Endodermal cell (in vitro differentiated cells): ENCODE data around the gene PANK3. TPM values are rescaled to one million over a fixed set of nuclear protein-coding genes. Genes with fewer than 3 reads are reported as not detected.

Experiments used
- DNase-seq: peaks from one replicate; pipeline ENCODE4 v3.0.0-alpha.2; 2017
- H3K27ac ChIP-seq: 2 replicates; pipeline ENCODE4 v1.5.1; 2013; ENCODE audit warnings: mild to moderate bottlenecking, low read depth, low read length, moderate library complexity
- H3K27me3 ChIP-seq: 2 replicates; pipeline ENCODE4 v1.6.1; 2013; ENCODE audit warnings: mild to moderate bottlenecking, low read length, moderate library complexity; ENCODE audit not compliant: insufficient read depth, control insufficient read depth, poor library complexity, severe bottlenecking
- H3K36me3 ChIP-seq: 2 replicates; pipeline ENCODE4 v1.7.0; 2013; ENCODE audit warnings: mild to moderate bottlenecking, low read length, moderate library complexity; ENCODE audit not compliant: control insufficient read depth, insufficient read depth
- H3K4me1 ChIP-seq: one replicate; pipeline ENCODE4 v1.7.0; 2013; ENCODE audit warnings: low read length; ENCODE audit not compliant: control insufficient read depth, insufficient read depth
- H3K4me3 ChIP-seq: 2 replicates; pipeline ENCODE4 v1.5.1; 2013; ENCODE audit warnings: mild to moderate bottlenecking, low read length, moderate library complexity
- H3K9ac ChIP-seq: 2 replicates; pipeline ENCODE4 v1.6.1; 2013; ENCODE audit warnings: mild to moderate bottlenecking, low read length, moderate library complexity; ENCODE audit not compliant: poor library complexity, severe bottlenecking; ENCODE audit errors: extremely low read depth
- H3K9me3 ChIP-seq: 2 replicates; pipeline ENCODE4 v1.6.1; 2013; ENCODE audit warnings: mild to moderate bottlenecking, low read length, moderate library complexity; ENCODE audit not compliant: control insufficient read depth
- H3K27ac Mint-ChIP-seq: 2 replicates; pipeline ENCODE4 v1.8.0; 2020; ENCODE audit warnings: mixed read lengths
- H3K27me3 Mint-ChIP-seq: 2 replicates; pipeline ENCODE4 v1.8.0; 2021; ENCODE audit warnings: mild to moderate bottlenecking, mixed read lengths; ENCODE audit not compliant: insufficient read depth
- H3K36me3 Mint-ChIP-seq: 2 replicates; pipeline ENCODE4 v1.8.0; 2020; ENCODE audit warnings: low read depth, mixed read lengths
- H3K4me1 Mint-ChIP-seq: 2 replicates; pipeline ENCODE4 v1.8.0; 2020; ENCODE audit warnings: mixed read lengths
- H3K4me3 Mint-ChIP-seq: 2 replicates; pipeline ENCODE4 v1.8.0; 2020; ENCODE audit warnings: mild to moderate bottlenecking, moderate library complexity, mixed read lengths
- H3K9me3 Mint-ChIP-seq: 2 replicates; pipeline ENCODE4 v1.8.0; 2020; ENCODE audit warnings: mild to moderate bottlenecking, mixed read lengths
- CTCF ChIP-seq: fragments of 200-600 bp; sonication (generic); conservative IDR thresholded peaks from 2 replicates; pipeline ENCODE4 v1.5.0; 2021; ENCODE audit warnings: antibody characterized with exemption, mild to moderate bottlenecking
- WGBS, 2 experiments: methylation state at CpG; one replicate each; pipeline versions ENCODE4 v1.1.5 to v1.1.7; 2013; ENCODE audit warnings: missing lambda C conversion rate in 2 of 2, mixed read lengths in 1 of 2; ENCODE audit not compliant: insufficient coverage in 1 of 2, insufficient read length in 1 of 2; 5-methylcytosine and 5-hydroxymethylcytosine counted together
- total RNA-seq, 2 donors: library from RNA; stranded (reverse); fragmentation: NEBNext Ultra II Directional in 1 of 2; extraction: Animal tissue kit (Norgen Biotek cat#: 25700) in 1 of 2; gene quantifications; 2 replicates in 1 of 2; 3 replicates in 1 of 2; pipeline ENCODE4 v1.2.1, GENCODE V29; 2021

The PANK3 gene
- total RNA-seq, 2 donors from 2014 or later: 101 to 111 TPM

DNA sequence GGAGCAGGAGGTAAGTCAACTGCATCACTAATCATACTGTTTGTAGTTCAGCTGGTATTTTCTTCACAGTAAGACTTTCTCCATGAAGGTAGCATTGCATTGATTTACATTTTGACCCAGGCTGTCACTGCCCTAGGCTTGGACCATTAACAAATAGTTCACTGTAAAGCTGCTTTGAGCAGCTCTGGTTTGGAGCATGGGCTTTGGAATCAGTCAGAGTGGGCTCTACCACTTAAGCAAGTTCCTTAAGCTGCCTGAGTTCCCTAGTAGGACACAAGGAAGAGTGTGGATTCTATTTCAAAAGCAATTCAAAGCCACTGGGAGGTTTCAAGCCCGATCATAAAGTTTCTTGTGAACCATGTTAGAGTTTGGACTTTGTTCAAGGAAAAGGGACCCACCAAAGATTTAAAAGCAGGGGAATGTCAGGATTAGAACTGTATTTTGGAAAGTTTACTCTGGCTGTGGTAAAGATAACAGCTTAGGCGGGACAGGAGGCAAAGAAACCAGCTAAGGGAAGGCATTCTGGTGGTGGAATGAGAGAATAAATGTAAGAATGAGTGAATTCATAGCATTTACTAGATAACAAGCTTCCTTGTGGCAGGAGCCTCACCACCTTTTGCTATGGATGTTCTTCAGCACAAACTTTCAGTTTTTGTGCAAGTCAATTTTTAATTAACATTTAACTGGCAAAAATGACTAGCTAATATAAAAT, 12.3 kb upstream of the PANK3 start:
- no peaks in the 10 kb centered on the region for H3K36me3 Mint-ChIP-seq
- 83 to 89% methylated on average over 2 of the region's 2 CpGs for WGBS, 2 experiments
- H3K4me3 Mint-ChIP-seq: no peak overlapping the region
- no peak overlapping the region for H3K27ac Mint-ChIP-seq
- peaks cover 14% of the 10 kb centered on the region for H3K4me1 Mint-ChIP-seq
- TF ChIP-seq CTCF: no peak
- peak; percentile 35 for DNase-seq
- peaks cover 3% of the 10 kb centered on the region for H3K9me3 Mint-ChIP-seq
- Histone ChIP-seq H3K9ac (no peak overlapping the region), H3K4me3 (no peak overlapping the region), H3K4me1 (no peaks in the 10 kb centered on the region), H3K36me3 (no peaks in the 10 kb centered on the region), H3K9me3 (no peaks in the 10 kb centered on the region), H3K27me3 (no peaks in the 10 kb centered on the region), H3K27ac (no peak overlapping the region)
- peaks cover 31% of the 10 kb centered on the region for H3K27me3 Mint-ChIP-seq

DNA sequence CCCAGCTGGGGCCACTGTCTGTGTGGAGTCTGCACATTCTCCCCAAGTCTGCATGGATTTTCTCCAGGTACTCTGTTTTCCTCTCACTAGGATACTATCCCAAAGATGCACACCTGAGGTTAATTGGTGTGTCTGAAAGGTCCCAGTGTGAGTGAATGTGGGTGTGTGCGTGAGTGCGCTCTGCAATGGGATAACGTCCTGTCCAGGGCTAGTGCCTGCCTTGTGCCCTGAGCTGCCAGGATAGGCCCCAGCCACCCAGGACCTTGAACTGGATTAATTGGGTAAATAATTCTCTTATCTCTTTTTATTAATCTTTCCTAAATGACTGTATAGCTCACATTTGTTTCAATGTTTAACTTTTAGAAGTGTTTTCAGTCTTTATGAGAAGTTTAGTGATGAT, 11.5 kb upstream of the PANK3 start:
- no peaks in the 10 kb centered on the region for H3K27me3 ChIP-seq
- no peak overlapping the region for H3K9ac ChIP-seq
- H3K9me3 ChIP-seq: no peaks in the 10 kb centered on the region
- no peak for TF ChIP-seq CTCF
- H3K36me3 Mint-ChIP-seq: no peaks in the 10 kb centered on the region
- no peak overlapping the region for H3K27ac ChIP-seq
- no peak overlapping the region for H3K27ac Mint-ChIP-seq
- peaks cover 3% of the 10 kb centered on the region for H3K9me3 Mint-ChIP-seq
- 95% methylated on average over 3 of the region's 3 CpGs; no CpG with 5 or more reads in 1 of the 2 experiments for WGBS, 2 experiments
- H3K4me3 ChIP-seq: no peak overlapping the region
- H3K4me3 Mint-ChIP-seq: no peak overlapping the region
- H3K27me3 Mint-ChIP-seq: peaks cover 23% of the 10 kb centered on the region
- no peaks in the 10 kb centered on the region for H3K4me1 ChIP-seq
- DNase-seq: peak; percentile 22
- no peaks in the 10 kb centered on the region for H3K36me3 ChIP-seq
- H3K4me1 Mint-ChIP-seq: peaks cover 14% of the 10 kb centered on the region

DNA sequence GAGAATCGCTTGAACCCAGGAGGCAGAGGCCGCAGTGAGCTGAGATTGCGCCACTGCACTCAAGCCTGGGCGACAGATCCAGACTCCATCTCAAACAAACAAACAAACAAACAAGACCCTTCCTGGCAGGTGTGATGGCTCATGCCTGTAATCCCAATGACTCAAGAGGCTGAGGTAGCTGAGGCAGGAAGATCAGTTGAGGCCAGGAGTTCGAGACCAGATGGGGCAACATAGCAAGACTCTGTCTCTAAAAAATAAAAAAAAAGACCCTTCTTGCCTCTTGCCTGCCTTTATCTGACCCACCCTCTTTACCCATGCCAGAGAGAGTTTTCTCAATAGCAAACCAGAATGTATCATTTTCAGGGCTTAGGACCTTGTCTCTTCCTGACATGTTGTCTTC, 8.8 kb upstream of the PANK3 start:
- H3K4me3 Mint-ChIP-seq: no peak overlapping the region
- 90 to 94% methylated on average over 3 to 5 of the region's 5 CpGs for WGBS, 2 experiments
- Histone ChIP-seq H3K27me3 (no peaks in the 10 kb centered on the region), H3K4me3 (no peak overlapping the region), H3K9ac (no peak overlapping the region), H3K4me1 (no peaks in the 10 kb centered on the region), H3K9me3 (no peaks in the 10 kb centered on the region), H3K36me3 (no peaks in the 10 kb centered on the region), H3K27ac (no peak overlapping the region)
- DNase-seq: no peak
- H3K27me3 Mint-ChIP-seq: peaks cover 3% of the 10 kb centered on the region
- H3K4me1 Mint-ChIP-seq: peaks cover 11% of the 10 kb centered on the region
- no peak for TF ChIP-seq CTCF
- H3K36me3 Mint-ChIP-seq: no peaks in the 10 kb centered on the region
- peaks cover under 1% of the 10 kb centered on the region for H3K9me3 Mint-ChIP-seq
- H3K27ac Mint-ChIP-seq: no peak overlapping the region
